D721Med (cell line): ENCODE measurements around the gene CMKLR1.

ENCODE experiments used
- DNase-seq: peaks from one replicate; pipeline ENCODE4 v3.0.0; 2011; ENCODE audit warnings: low spot score; ENCODE audit not compliant: insufficient read length
- FAIRE-seq: peaks from 2 replicates; lab custom pipeline; 2011; peaks lifted over from hg19 to GRCh38; lab: Jason Lieb, UNC
- TF ChIP-seq, protein P1 (sequence below): IDR thresholded peaks from 2 replicates; pipeline ENCODE4 v1.5.1; 2012; ENCODE audit warnings: mild to moderate bottlenecking, control low read depth; ENCODE audit not compliant: insufficient read depth; ENCODE audit errors: missing control alignments

The CMKLR1 gene

DNA sequence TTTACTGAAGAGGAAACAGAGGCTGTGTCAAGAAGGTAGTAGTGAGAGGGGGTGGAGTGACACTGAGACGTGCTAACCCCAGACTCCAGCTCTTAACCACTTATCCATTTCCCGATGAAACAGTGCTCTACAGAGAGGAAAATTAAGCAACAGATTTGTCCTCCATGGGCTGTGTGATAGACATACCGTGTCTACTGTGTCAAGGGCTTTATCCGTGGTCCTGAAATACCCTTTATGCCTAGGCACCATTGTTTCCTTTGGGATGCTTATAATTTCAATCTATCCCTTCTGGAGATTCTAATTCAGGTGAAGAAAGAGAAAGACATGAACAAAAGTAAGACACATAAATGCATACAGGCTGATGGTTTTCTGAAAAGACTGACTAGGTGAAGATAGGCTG, 71.7 kb downstream of the CMKLR1 start:
- DNase-seq: no peak
- FAIRE-seq: no peak

DNA sequence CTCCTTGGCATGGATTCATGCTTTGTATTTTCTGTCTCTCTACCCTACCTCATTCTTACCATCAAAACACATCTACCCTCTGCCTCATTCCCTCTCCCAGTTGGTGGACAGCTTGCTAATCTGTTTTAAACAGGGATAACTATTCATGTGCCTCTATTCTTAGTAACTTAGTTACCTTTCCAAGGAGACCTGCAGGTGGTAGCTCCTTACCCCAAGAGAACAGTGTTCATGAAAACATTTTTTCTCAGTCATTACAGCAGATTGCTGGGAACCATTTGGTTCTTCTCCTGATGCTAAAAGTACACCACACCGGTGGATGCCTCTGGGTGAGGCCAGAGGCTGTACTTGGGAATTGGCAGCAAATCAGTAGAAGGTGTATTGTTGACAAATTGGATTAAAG, 73.0 kb downstream of the CMKLR1 start:
- TF ChIP-seq, protein P1, sequence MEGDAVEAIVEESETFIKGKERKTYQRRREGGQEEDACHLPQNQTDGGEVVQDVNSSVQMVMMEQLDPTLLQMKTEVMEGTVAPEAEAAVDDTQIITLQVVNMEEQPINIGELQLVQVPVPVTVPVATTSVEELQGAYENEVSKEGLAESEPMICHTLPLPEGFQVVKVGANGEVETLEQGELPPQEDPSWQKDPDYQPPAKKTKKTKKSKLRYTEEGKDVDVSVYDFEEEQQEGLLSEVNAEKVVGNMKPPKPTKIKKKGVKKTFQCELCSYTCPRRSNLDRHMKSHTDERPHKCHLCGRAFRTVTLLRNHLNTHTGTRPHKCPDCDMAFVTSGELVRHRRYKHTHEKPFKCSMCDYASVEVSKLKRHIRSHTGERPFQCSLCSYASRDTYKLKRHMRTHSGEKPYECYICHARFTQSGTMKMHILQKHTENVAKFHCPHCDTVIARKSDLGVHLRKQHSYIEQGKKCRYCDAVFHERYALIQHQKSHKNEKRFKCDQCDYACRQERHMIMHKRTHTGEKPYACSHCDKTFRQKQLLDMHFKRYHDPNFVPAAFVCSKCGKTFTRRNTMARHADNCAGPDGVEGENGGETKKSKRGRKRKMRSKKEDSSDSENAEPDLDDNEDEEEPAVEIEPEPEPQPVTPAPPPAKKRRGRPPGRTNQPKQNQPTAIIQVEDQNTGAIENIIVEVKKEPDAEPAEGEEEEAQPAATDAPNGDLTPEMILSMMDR: no peak
- no peak for FAIRE-seq
- DNase-seq: no peak

More for the DNA sequence above, 71.7 kb downstream of the CMKLR1 start:
- TF ChIP-seq, protein P1: no peak

- TF ChIP-seq, protein P1: no peak
- no peak for DNase-seq
- no peak for FAIRE-seq
These were observed 73.6 kb downstream of the CMKLR1 start for GRCh38 chr12:108265505-108265904.

DNA sequence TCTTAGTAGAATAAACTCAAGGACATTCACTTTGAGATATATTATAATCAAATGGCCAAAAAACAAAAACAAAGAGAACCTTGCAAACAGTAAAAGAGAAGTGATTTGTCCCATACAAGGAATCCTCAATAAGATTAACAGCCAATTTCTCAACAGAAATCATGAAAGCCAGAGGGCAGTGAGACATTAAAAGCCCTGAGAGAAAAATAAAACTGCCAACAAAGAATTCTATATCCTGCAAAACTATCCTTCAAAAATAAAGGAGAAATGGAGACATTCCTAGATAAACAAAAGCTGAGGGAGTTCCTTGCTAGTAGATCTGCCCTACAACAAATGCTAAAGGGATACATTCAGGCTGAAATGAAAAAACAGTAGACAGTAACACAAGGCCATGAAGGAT, 78.1 kb downstream of the CMKLR1 start:
- no peak for DNase-seq
- TF ChIP-seq, protein P1: no peak
- no peak for FAIRE-seq

DNA sequence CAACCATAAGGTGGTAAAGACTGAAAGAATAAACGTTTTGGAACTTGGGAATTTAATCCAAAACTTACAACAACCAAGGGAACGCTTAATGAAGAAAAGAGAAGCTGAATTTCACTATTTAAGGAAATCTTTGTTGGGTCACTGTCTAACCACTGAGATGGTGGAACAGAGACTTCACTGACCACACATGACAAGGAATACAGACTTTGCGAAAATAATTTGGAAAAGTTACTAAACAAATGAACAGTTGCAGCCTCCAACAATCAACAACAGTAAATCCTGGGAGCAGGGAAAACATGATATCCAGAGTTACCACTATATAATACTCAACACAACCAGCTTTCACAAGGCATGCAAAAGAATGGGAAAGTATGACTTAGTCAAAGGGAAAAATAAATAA, 79.1 kb downstream of the CMKLR1 start:
- DNase-seq: no peak
- no peak for FAIRE-seq
- TF ChIP-seq, protein P1: no peak

DNA sequence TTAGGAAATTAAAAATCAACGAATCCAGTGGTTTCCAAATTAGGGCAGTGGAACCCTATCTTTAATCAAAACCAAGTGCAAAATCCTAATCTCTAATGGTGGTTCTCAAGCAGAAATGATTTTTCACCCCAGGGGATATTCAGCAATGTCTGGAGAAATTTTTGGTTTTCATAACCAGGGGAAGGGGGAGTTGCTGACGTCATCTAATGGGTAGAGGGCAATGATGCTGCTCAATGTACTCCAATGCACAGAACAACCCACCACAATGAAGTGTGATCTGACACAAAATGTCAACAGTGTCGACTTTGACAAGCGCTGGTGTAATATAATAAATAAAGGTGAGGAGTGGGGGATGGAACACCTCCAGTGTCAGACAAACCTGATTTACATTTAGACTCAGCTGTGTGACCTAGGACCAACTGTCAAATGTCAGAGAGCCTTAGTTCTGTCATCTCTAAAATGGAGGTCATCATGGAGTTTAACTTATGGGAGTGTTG, 81.5 kb downstream of the CMKLR1 start:
- no peak for DNase-seq
- TF ChIP-seq, protein P1: no peak
- no peak for FAIRE-seq

GRCh38 chr12:108257004-108257403, 82.1 kb downstream of the CMKLR1 start:
- TF ChIP-seq, protein P1: no peak
- DNase-seq (no peak), FAIRE-seq (no peak)
